Aorta (tissue), 5 donors: ENCODE data around the gene DTNB. TPM values are rescaled to one million over a fixed set of nuclear protein-coding genes. Genes with fewer than 3 reads are reported as not detected.

Source experiments
- ATAC-seq: fragments of 200-7000 bp; cut with Tn5 transposase; one replicate; pipeline ENCODE4 v1.9.1; 2022; ENCODE audit warnings: moderate library complexity; ENCODE audit not compliant: low FRiP score
- DNase-seq, 2 donors: peaks; one replicate each; pipeline ENCODE4 v3.0.0-alpha.2; 2020
- H3K27ac ChIP-seq, 2 donors: one replicate each; pipeline ENCODE4 v1.5.1; 2013; ENCODE audit warnings: low read length in 2 of 2, mild to moderate bottlenecking in 2 of 2, moderate library complexity in 2 of 2, control low read depth in 1 of 2, inconsistent platforms in 1 of 2, low read depth in 1 of 2
- H3K27me3 ChIP-seq, 2 donors: one replicate each; pipeline ENCODE4 v1.6.1; 2013; ENCODE audit warnings: control low read depth in 1 of 2, low read length in 1 of 2, mild to moderate bottlenecking in 1 of 2, moderate library complexity in 1 of 2; ENCODE audit not compliant: insufficient read depth in 2 of 2, control insufficient read depth in 1 of 2
- H3K36me3 ChIP-seq, 2 donors: one replicate each; pipeline ENCODE4 v1.6.1; 2013; ENCODE audit warnings: control low read depth in 1 of 2, low read length in 1 of 2, mild to moderate bottlenecking in 1 of 2; ENCODE audit not compliant: insufficient read depth in 2 of 2, control insufficient read depth in 1 of 2
- H3K4me1 ChIP-seq, 2 donors: one replicate each; pipeline ENCODE4 v1.6.1; 2013; ENCODE audit warnings: low read length in 2 of 2, control low read depth in 1 of 2, mild to moderate bottlenecking in 1 of 2, moderate library complexity in 1 of 2; ENCODE audit not compliant: insufficient read depth in 2 of 2, control insufficient read depth in 1 of 2
- H3K4me3 ChIP-seq, 2 donors: one replicate each; pipeline ENCODE4 v1.5.1; 2013; ENCODE audit warnings: low read length in 2 of 2, control low read depth in 1 of 2, mild to moderate bottlenecking in 1 of 2
- H3K9me3 ChIP-seq: one replicate; pipeline ENCODE4 v1.6.1; 2013; ENCODE audit warnings: mild to moderate bottlenecking, low read length; ENCODE audit not compliant: control insufficient read depth
- WGBS, 2 donors: extraction: QIAGEN DNeasy Blood & Tissue Kit; methylation state at CpG; one replicate each; pipeline ENCODE4 v1.1.7; 2013; 5-methylcytosine and 5-hydroxymethylcytosine counted together
- intact Hi-C, 2 donors: fragments of 100-400 bp; cut with DNase I; formaldehyde crosslinking; loops; one replicate each; pipeline versions ENCODE4 v1.14.2 to v1.15.0; 2022
- polyA plus RNA-seq, 2 donors: library from polyadenylated mRNA; stranded (reverse); fragments of 200-250 nt; gene quantifications; one replicate each; pipeline ENCODE4 v1.2.3, GENCODE V29; 2013
- total RNA-seq, 2 donors: library from RNA; stranded (reverse); fragmentation: NEBNext Ultra II Directional; extraction: Animal tissue kit (Norgen Biotek cat#: 25700); gene quantifications; one replicate each; pipeline ENCODE4 v1.2.1, GENCODE V29; 2021
- donor health status: healthy with polysubstance abuse.
- donor health status: Bipolar disorder and iron deficiency.
- donor health status: DM: no; HTN: no; CAD: no.
- donor health status: DM: no; HTN: no; CAD: no.
- donor health status: DM: yes; HTN: yes; CAD: no.

Gene DTNB
- total and polyA plus RNA-seq, 4 donors, result 14.7 to 33.7 (median 17.1) TPM

DNA sequence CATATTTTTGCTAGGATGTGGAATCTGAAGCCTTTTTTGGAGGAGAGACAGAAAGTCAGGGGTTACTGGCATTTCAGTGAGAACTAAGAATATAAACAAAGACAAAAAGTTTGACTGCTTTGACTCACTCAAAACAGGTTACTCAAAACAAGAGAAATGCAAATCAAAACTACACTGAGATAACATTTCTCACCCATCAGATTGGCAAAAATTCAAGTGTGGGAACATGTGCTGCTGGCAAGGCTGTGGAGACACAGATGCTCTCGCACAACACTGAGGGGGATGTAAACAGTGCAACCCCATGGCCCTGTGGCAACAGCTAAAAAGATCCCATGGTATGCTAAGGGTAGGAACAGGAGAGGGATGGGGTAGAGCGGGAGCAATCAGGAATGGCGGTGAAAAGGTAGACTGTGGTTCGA lies 86.6 kb downstream of the DTNB start:
- no peaks in the 10 kb centered on the region for H3K9me3 ChIP-seq
- ATAC-seq (no peak), DNase-seq (no peak)
- no peaks in the 10 kb centered on the region for H3K36me3 ChIP-seq
- H3K4me3 ChIP-seq, result no peak overlapping the region
- H3K4me1 ChIP-seq, result no peaks in the 10 kb centered on the region
- H3K27ac ChIP-seq, result no peak overlapping the region
- 86 to 89% methylated on average over 4 of the region's 4 CpGs for WGBS, 2 donors
- no peaks in the 10 kb centered on the region for H3K27me3 ChIP-seq
- intact Hi-C loops, result no loop called here

DNA sequence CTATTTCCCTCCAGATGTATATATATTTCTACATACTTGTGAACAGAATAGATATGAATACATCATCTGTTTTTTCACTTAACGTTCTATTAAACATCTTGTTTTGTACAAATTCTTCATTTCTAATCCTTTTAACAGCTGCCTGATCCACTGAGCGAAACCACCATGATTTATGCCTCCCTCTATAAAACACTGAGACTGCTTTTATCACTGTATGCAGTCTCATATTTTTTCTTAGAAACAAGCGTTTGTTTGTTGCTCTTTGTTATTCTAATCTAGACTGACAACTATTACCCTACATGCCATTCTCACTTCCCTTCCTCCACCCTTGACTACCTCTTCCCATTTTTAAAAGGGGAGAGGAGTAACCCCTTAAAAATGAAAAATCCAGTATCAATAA lies 88.2 kb downstream of the DTNB start:
- 66 to 68% methylated on average over 3 of the region's 3 CpGs for WGBS, 2 donors
- DNase-seq (no peak), ATAC-seq (no peak)
- Histone ChIP-seq H3K4me1 (no peaks in the 10 kb centered on the region), H3K27me3 (no peaks in the 10 kb centered on the region), H3K36me3 (no peaks in the 10 kb centered on the region), H3K9me3 (no peaks in the 10 kb centered on the region), H3K27ac (no peak overlapping the region), H3K4me3 (no peak overlapping the region)
- intact Hi-C loops, result no loop called here

DNA sequence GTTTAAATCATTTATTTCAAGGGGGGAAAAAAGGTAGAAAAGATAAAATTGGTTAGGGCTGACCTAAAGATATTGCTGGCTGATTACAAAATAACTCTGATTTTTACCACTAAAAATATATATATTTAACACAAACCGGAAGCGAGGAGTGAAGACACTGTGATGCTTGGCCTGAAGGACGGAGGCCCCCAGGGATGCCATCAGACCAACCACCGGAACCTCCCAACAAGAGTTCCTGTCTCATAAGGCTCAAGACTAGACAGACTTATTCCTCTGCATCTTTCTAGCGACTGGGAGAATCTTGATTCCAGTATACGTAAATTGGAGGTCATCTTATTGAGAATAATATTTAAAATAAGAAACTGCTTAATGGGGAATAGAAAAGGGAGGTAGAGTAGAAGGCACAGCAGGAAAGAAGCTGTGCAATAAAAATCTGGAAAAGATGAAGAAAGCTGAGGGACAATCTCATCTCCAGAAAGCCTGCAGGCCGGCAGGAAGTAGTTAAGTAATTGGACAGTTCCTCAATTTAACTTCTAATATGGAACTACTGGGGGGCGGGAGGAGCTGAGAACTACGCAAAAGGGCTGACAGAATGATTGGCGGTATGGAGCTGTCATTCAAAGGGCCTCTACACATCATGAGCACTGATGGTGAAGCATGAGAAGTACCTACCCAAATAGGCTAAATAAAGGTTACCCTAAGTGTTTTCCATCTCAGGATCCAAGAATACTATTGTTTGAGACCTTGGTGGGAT lies 91.1 kb downstream of the DTNB start:
- no peak for ATAC-seq
- 93 to 95% methylated on average over 10 of the region's 10 CpGs for WGBS, 2 donors
- no peaks in the 10 kb centered on the region for H3K36me3 ChIP-seq

DNA sequence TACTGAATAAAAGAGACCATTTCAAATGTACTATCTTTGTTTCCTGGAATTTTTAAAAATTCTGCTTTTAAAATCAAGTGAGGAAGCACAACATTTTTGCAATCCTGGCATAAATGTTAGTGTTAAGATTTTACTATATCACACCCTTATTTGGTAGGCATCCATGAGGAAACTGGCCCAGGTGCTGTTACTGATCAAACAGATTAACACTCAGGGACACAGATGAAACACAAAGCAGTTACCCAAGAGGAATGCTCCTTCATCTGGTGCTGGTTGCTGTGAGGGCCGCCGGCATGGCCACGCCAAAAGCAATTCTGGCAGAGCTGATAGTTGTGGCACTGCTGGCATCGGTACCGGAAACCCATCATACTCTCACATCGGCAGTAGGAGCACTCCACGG lies 96.8 kb downstream of the DTNB start:
- no peaks in the 10 kb centered on the region for H3K36me3 ChIP-seq

More for the DNA sequence above, 91.1 kb downstream of the DTNB start:
- no peaks in the 10 kb centered on the region for H3K27me3 ChIP-seq
- H3K27ac ChIP-seq, result no peak overlapping the region
- intact Hi-C loops, result no loop called here
- H3K4me1 ChIP-seq, result no peaks in the 10 kb centered on the region
- no peaks in the 10 kb centered on the region for H3K9me3 ChIP-seq
- peak in 1 of 2 donors; percentile 54 for DNase-seq
- no peak overlapping the region for H3K4me3 ChIP-seq

DNA sequence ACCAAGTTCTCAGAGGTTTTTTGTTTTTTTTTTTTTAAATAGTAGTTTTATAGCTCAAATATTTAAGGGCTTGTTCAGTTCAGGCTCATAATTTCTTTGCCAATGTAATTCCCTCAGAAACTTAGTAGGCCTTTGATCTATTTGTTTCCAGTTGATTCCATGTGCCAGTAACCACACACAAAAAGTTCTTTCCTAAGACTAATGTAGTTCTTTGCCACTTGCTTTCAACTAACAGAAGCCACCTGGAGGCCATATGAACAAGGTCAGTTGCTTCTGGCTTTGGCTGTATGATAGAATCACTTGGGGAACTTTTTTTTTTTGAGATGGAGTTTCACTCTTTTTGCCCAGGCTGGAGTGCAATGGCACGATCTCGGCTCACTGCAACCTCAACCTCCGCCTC lies 100.7 kb downstream of the DTNB start:
- no peaks in the 10 kb centered on the region for H3K9me3 ChIP-seq
- DNase-seq, result no peak
- no peak overlapping the region for H3K4me3 ChIP-seq
- no peak for ATAC-seq
- intact Hi-C loops, result no loop called here
- H3K27ac ChIP-seq, result no peak overlapping the region
- H3K36me3 ChIP-seq, result no peaks in the 10 kb centered on the region
- H3K27me3 ChIP-seq, result no peaks in the 10 kb centered on the region
- WGBS, 2 donors, result 97 to 98% methylated on average over 3 of the region's 3 CpGs
- H3K4me1 ChIP-seq, result no peaks in the 10 kb centered on the region

More for the DNA sequence above, 96.8 kb downstream of the DTNB start:
- intact Hi-C loops, result no loop called here
- Histone ChIP-seq H3K9me3 (no peaks in the 10 kb centered on the region), H3K27ac (no peak overlapping the region), H3K4me1 (no peaks in the 10 kb centered on the region), H3K27me3 (no peaks in the 10 kb centered on the region), H3K4me3 (no peak overlapping the region)
- ATAC-seq (no peak), DNase-seq (no peak)
- 97% methylated on average over 7 of the region's 7 CpGs for WGBS, 2 donors

DNA sequence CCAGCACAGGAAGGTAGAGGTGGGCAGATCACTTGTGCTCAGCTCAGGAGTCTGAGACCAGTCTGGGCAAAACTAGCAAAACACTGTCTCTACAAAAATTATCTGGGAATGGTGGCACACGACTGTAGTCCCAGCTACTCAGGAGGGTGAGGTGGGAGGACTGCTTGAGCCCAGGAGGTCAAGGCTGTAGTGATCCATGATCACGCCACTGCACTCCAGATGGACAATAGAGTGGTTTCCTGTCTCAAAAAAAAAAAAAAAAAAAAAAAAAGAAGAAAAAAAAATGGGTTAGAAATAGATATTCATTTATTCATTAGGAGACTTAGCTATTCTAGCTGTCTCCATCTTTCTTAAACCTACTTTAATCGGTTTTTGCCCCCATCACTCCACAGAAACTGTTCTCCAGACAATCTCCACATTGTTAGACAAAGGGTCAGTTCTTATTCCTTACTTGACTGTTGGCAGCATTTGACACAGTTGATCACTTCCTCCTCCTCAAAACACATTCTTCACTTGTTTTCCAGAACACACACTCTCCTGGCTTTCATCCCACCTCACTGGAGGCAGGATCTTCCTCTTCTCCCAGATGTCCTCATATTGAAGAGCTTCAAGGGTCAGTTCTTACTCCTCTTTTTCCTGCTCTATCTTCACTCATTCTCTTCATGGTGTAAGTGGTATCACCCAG lies 103.1 kb downstream of the DTNB start:
- Histone ChIP-seq H3K27me3 (no peaks in the 10 kb centered on the region), H3K27ac (no peak overlapping the region), H3K36me3 (no peaks in the 10 kb centered on the region), H3K4me1 (no peaks in the 10 kb centered on the region), H3K9me3 (no peaks in the 10 kb centered on the region), H3K4me3 (no peak overlapping the region)
- no peak for ATAC-seq
- WGBS, 2 donors, result 87 to 90% methylated on average over 3 of the region's 3 CpGs
- DNase-seq, result no peak
- intact Hi-C loops, result no loop called here

DNA sequence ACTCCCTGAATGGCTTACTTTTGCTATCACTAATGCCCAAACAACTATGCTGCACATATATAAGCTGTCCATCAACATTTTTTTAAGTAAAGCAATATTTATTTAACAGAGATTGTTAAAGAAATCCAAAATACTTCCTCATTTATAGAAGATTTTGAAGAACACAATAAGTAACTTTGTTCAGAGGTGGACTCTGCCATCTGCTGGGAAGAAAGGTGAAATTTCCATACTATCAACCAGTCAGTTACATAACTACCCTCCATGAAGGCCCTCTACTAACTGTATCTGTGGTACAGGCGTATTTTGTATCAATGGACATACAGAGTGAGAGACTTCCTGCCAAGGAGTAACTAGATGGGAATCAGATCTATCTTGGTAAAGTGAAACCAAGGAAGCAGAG lies 106.0 kb downstream of the DTNB start:
- no peaks in the 10 kb centered on the region for H3K36me3 ChIP-seq
- no peaks in the 10 kb centered on the region for H3K9me3 ChIP-seq
- intact Hi-C loops, result no loop called here
- H3K27me3 ChIP-seq, result no peaks in the 10 kb centered on the region
- no peak overlapping the region for H3K27ac ChIP-seq
- DNase-seq, result no peak
- no peak for ATAC-seq
- no peaks in the 10 kb centered on the region for H3K4me1 ChIP-seq
- no peak overlapping the region for H3K4me3 ChIP-seq
- WGBS, 2 donors, result 74 to 87% methylated on average over 1 of the region's 1 CpG

DNA sequence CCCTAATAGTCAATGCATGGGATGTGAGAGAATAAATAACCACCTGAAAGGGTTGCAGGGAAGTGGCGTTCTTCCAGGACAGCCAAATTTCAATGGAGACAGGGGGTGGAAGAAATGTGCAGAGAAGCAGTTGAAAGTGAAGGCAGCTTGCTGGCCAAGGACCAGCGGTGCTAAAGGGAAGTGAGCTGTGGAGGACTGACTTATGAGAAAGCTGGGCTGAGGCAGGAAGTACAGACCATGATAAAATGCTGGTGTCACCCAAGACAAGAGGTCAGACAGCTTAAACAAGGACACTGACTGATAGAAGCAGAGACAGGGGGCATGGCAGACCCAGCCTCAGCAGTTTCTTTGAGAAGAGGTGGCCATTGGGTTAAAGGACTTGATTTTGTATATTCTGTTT lies 106.7 kb downstream of the DTNB start:
- Histone ChIP-seq H3K27me3 (no peaks in the 10 kb centered on the region), H3K4me1 (no peaks in the 10 kb centered on the region), H3K9me3 (no peaks in the 10 kb centered on the region), H3K27ac (no peak overlapping the region), H3K36me3 (no peaks in the 10 kb centered on the region), H3K4me3 (no peak overlapping the region)
- intact Hi-C loops, result no loop called here
- DNase-seq (peak in 1 of 2 donors; percentile 70), ATAC-seq (no peak)
- 53 to 66% methylated on average over 2 of the region's 2 CpGs for WGBS, 2 donors

DNA sequence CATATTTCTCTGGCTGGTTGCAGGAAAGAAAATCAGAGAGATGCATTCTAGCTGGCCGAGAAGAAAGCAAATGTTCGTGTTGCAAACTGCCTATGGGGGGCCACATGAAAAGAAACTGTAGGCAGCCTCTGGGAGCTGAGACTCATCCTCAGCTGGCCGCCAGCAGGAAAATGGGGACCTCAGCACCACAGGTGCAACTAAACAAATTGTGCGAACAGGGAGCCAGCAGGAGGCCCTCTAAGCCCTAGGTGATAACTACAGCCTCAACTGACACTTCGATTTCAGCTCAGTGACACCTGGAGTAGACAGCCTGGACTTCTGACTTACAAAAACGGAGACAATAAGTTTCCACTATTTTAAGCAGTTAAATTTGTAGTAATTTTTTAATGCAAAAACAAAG lies 107.3 kb downstream of the DTNB start:
- no peaks in the 10 kb centered on the region for H3K9me3 ChIP-seq
- H3K27ac ChIP-seq, result no peak overlapping the region
- H3K27me3 ChIP-seq, result no peaks in the 10 kb centered on the region
- whole genome bisulfite sequencing, 2 donors, result 93 to 96% methylated on average over 6 of the region's 6 CpGs
- ATAC-seq (no peak), DNase-seq (no peak)
- no peaks in the 10 kb centered on the region for H3K36me3 ChIP-seq
- intact Hi-C loops, result no loop called here
- H3K4me1 ChIP-seq, result no peaks in the 10 kb centered on the region
- H3K4me3 ChIP-seq, result no peak overlapping the region
